Measurements from ENCODE around the gene HRH2.

Gene HRH2

GRCh38 chr5:175728316-175728715 is 70.4 kb downstream of the HRH2 start:
- no peak for DNase-seq (ENCODE audit: extremely low read depth, low read depth)
- no peak for TF ChIP-seq CTCF (IDR thresholded peaks at IDR 0.05; ENCODE audit: low read depth, low read length)

- TF ChIP-seq CTCF (IDR thresholded peaks at IDR 0.05; ENCODE audit: low read depth, low read length): no peak
- DNase-seq (ENCODE audit: extremely low read depth, low read depth): no peak
Observed at GRCh38 chr5:175728885-175729828, 71.3 kb downstream of the HRH2 start.

GRCh38 chr5:175729829-175730277 is 72.0 kb downstream of the HRH2 start:
- peak; percentile 93 for TF ChIP-seq CTCF (IDR thresholded peaks at IDR 0.05; ENCODE audit: low read depth, low read length)
- peak; percentile 69 for DNase-seq (ENCODE audit: extremely low read depth, low read depth)

- DNase-seq (ENCODE audit: extremely low read depth, low read depth): no peak
- TF ChIP-seq CTCF (IDR thresholded peaks at IDR 0.05; ENCODE audit: low read depth, low read length): no peak
Observed at GRCh38 chr5:175731172-175731571, 73.3 kb downstream of the HRH2 start.

GRCh38 chr5:175731756-175732465 is 74.0 kb downstream of the HRH2 start:
- no peak for DNase-seq (ENCODE audit: extremely low read depth, low read depth)
- TF ChIP-seq CTCF (IDR thresholded peaks at IDR 0.05; ENCODE audit: low read depth, low read length): no peak

- DNase-seq (ENCODE audit: extremely low read depth, low read depth): no peak
Observed at GRCh38 chr5:175733017-175733416, 75.1 kb downstream of the HRH2 start.

More at GRCh38 chr5:175733017-175733416, 75.1 kb downstream of the HRH2 start:
- no peak for TF ChIP-seq CTCF (IDR thresholded peaks at IDR 0.05; ENCODE audit: low read depth, low read length)
